Measurements from ENCODE around the gene TRPM5.

DNA sequence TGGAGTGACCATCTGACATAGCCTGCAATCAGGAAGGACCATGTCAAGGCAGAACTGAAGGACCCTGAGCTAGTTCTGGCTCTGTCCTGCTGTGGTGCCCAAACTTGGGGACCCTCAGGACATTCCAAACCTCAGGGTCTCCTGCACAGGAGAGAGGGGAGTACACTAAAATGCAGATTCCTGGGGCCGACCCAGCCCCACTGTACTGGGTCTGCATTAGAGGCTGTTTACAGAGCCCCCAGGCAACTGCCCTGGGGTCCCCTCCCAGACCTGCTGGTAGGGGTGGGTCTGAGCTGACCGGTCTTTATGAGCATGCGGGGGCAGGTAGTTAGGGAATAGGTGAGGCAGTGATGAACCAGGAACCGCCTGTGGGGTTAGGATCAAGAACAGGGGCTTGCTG is 6.8 kb downstream of the TRPM5 start:
- TF ChIP-seq CTCF (conservative IDR thresholded peaks at IDR 0.05; ENCODE audit: low read length) (no peak), EZH2phosphoT487 (IDR thresholded peaks at IDR 0.05; ENCODE audit: borderline replicate concordance, low read depth, low read length) (no peak)

Measured in OCI-LY7 (cell line).